PC-3 (cell line): Measurements from ENCODE around the gene EPB41.

Source experiments
- CTCF ChIP-seq: fragments of 300-600 bp; sonication (generic); conservative IDR thresholded peaks from 2 replicates; pipeline ENCODE4 v1.5.1; 2017; ENCODE audit warnings: antibody characterized with exemption, low read depth, mild to moderate bottlenecking, low read length
- EZH2 ChIP-seq: fragments of 300-600 bp; sonication (generic); IDR thresholded peaks from one replicate; pipeline ENCODE4 v1.6.1; 2017; ENCODE audit warnings: antibody characterized with exemption, mild to moderate bottlenecking, low read length; ENCODE audit not compliant: unreplicated experiment
- EZH2phosphoT487 ChIP-seq: fragments of 300-600 bp; sonication (generic); IDR thresholded peaks from 2 replicates; pipeline ENCODE4 v1.6.1; 2018; ENCODE audit warnings: mild to moderate bottlenecking, antibody characterized with exemption, low read length, borderline replicate concordance

GRCh38 chr1:29052941-29053340 lies 138.6 kb downstream of the EPB41 start:
- TF ChIP-seq EZH2 (no peak), CTCF (no peak), EZH2phosphoT487 (no peak)
